ENCODE measurements around the gene CYFIP2.

DNA sequence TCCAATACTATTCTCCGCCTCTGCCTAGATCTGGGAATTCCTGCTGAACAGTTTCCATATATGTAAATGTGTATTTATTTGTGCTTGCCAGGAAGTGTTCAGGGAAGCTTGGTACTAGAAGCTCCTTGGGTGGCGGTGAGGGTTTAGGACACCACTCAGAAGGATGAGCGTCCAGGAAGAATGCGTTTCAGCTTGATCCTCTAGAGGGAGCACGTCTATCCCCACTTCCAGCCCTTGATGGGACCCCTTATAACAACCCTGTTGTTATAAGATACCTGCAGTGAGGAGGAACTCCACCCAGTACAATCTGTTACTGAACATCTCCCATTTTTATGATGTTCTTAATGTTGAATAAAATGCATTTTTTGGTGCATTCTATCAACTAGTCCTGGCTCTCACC, 88.9 kb downstream of the CYFIP2 start:
- no peak for TF ChIP-seq POLR2A (IDR thresholded peaks at IDR 0.05)
- TF ChIP-seq, protein P1, sequence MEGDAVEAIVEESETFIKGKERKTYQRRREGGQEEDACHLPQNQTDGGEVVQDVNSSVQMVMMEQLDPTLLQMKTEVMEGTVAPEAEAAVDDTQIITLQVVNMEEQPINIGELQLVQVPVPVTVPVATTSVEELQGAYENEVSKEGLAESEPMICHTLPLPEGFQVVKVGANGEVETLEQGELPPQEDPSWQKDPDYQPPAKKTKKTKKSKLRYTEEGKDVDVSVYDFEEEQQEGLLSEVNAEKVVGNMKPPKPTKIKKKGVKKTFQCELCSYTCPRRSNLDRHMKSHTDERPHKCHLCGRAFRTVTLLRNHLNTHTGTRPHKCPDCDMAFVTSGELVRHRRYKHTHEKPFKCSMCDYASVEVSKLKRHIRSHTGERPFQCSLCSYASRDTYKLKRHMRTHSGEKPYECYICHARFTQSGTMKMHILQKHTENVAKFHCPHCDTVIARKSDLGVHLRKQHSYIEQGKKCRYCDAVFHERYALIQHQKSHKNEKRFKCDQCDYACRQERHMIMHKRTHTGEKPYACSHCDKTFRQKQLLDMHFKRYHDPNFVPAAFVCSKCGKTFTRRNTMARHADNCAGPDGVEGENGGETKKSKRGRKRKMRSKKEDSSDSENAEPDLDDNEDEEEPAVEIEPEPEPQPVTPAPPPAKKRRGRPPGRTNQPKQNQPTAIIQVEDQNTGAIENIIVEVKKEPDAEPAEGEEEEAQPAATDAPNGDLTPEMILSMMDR (IDR thresholded peaks at IDR 0.05), result no peak

Measured in uterus (tissue), 2 donors.